GM12878 (cell line): ENCODE data around the gene DCTPP1. TPM values are rescaled to one million over a fixed set of nuclear protein-coding genes. Genes with fewer than 3 reads are reported as not detected.

Source experiments
- CBX5 ChIP-seq: sonication (generic); IDR thresholded peaks from 2 replicates; pipeline ENCODE4 v1.6.1; 2016; ENCODE audit warnings: low read depth, moderate library complexity, mild to moderate bottlenecking, inconsistent platforms
- FOXM1 ChIP-seq: IDR thresholded peaks from 2 replicates; pipeline ENCODE4 v1.6.1; 2012; ENCODE audit warnings: low read depth, mild to moderate bottlenecking, inconsistent platforms, low read length, moderate library complexity
- LARP7 ChIP-seq: fragments of 450-650 bp; IDR thresholded peaks from 2 replicates; pipeline ENCODE4 v1.6.1; 2017; ENCODE audit warnings: mild to moderate bottlenecking
- MEF2A ChIP-seq: IDR thresholded peaks from 2 replicates; pipeline ENCODE4 v1.6.1; 2011; ENCODE audit warnings: low read depth, mild to moderate bottlenecking, low read length, moderate library complexity; ENCODE audit not compliant: insufficient read depth
- NFXL1 ChIP-seq: fragments of 450-650 bp; IDR thresholded peaks from 2 replicates; pipeline ENCODE4 v1.6.1; 2017; ENCODE audit warnings: antibody characterized with exemption, mild to moderate bottlenecking, borderline replicate concordance
- POLR2AphosphoS2 ChIP-seq: IDR thresholded peaks from 2 replicates; pipeline ENCODE4 v1.6.1; 2011; ENCODE audit warnings: low read depth, mild to moderate bottlenecking, low read length, improper control_type of control experiment, moderate library complexity
- POLR2AphosphoS5 ChIP-seq: IDR thresholded peaks from 2 replicates; pipeline ENCODE4 v1.6.1; 2011; ENCODE audit warnings: mild to moderate bottlenecking, low read length, inconsistent platforms
- RELA ChIP-seq: fragments of 450-650 bp; IDR thresholded peaks from 2 replicates; pipeline ENCODE4 v1.8.0; 2014; ENCODE audit warnings: borderline replicate concordance; ENCODE audit not compliant: partially characterized antibody
- SUPT20H ChIP-seq: IDR thresholded peaks from 2 replicates; pipeline ENCODE4 v1.6.1; 2011; ENCODE audit warnings: low read depth, mild to moderate bottlenecking, low read length, moderate library complexity, borderline replicate concordance; ENCODE audit not compliant: control insufficient read depth
- polyA plus RNA-seq, 11 experiments: library from polyadenylated mRNA; depleted of rRNA in 4 of 11; unstranded in 6 of 11; stranded (reverse) in 5 of 11; fragments of >200 nt; fragmentation: Nextera tagmentation in 4 of 11; fragmentation: Illumina TruSeq in 1 of 11; extraction: Ambion mirVana in 4 of 11; extraction: Trizol in 1 of 11; gene quantifications; 1 replicate in 1 of 11; 2 replicates in 10 of 11; pipeline versions ENCODE4 v1.2.1 to v1.2.3, GENCODE V29; 2011 to 2016; ENCODE audit warnings: inconsistent platforms in 2 of 11, missing spikeins in 2 of 11, low read depth in 1 of 11
- total RNA-seq, 4 experiments: library from RNA; depleted of rRNA in 3 of 4; stranded (reverse); fragments of >200 nt in 3 of 4; fragmentation: Illumina TruSeq in 1 of 4; extraction: Trizol in 1 of 4; gene quantifications; 2 replicates each; pipeline versions ENCODE4 v1.2.1 to v1.2.3, GENCODE V29; 2013 to 2021
- TF ChIP-seq, protein P1 (sequence below): fragments of 450-650 bp; IDR thresholded peaks from 2 replicates; pipeline ENCODE4 v1.6.1; 2017; ENCODE audit warnings: mild to moderate bottlenecking, moderate library complexity
- TF ChIP-seq, protein P2 (sequence below): fragments of 450-650 bp; IDR thresholded peaks from 2 replicates; pipeline ENCODE4 v1.6.1; 2017; ENCODE audit warnings: mild to moderate bottlenecking
- TF ChIP-seq, protein P3 (sequence below): fragments of 450-650 bp; IDR thresholded peaks from 2 replicates; pipeline ENCODE4 v1.6.1; 2017; ENCODE audit warnings: mild to moderate bottlenecking, low read depth, inconsistent platforms; ENCODE audit not compliant: poor library complexity, severe bottlenecking
- TF ChIP-seq, protein P4 (sequence below): IDR thresholded peaks from 2 replicates; pipeline ENCODE4 v1.6.1; 2011; ENCODE audit warnings: mild to moderate bottlenecking, low read depth, low read length, moderate library complexity; ENCODE audit not compliant: insufficient replicate concordance
- TF ChIP-seq, protein P5 (sequence below): IDR thresholded peaks from 2 replicates; pipeline ENCODE4 v1.6.1; 2012; ENCODE audit warnings: mild to moderate bottlenecking, low read depth, low read length

The DCTPP1 gene
- total and polyA plus RNA-seq, 10 of the 15 experiments (the other 5 are each of a cell fraction or from before 2014, with no cell fraction given) = 72.1 to 266 (median 157) TPM

DNA sequence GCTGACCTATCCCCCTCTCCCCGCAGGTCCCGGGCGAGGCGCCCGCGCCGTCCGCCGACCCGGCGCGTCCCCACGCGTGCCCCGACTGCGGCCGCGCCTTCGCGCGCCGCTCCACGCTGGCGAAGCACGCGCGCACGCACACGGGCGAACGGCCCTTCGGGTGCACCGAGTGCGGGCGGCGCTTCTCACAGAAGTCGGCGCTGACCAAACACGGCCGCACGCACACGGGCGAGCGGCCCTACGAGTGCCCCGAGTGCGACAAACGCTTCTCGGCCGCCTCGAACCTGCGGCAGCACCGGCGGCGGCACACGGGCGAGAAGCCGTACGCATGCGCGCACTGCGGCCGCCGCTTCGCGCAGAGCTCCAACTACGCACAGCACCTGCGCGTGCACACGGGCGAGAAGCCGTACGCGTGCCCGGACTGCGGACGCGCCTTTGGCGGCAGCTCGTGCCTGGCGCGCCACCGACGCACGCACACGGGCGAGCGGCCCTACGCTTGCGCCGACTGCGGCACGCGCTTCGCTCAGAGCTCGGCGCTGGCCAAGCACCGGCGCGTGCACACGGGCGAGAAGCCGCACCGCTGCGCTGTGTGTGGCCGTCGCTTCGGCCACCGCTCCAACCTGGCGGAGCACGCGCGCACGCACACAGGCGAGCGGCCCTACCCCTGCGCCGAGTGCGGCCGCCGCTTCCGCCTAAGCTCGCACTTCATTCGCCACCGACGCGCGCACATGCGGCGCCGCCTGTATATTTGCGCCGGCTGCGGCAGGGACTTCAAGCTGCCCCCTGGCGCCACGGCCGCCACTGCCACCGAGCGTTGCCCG lies 12.1 kb downstream of the DCTPP1 start (continued):
- TF ChIP-seq POLR2AphosphoS2 (peak; percentile 72; the same call in 1 of the 2 replicates), RELA (peak; percentile 51), FOXM1 (no peak), SUPT20H (no peak), LARP7 (peak; percentile 92), CBX5 (no peak), POLR2AphosphoS5 (no peak; the same call in 1 of the 2 replicates), MEF2A (no peak), NFXL1 (no peak)
- TF ChIP-seq, protein P1, sequence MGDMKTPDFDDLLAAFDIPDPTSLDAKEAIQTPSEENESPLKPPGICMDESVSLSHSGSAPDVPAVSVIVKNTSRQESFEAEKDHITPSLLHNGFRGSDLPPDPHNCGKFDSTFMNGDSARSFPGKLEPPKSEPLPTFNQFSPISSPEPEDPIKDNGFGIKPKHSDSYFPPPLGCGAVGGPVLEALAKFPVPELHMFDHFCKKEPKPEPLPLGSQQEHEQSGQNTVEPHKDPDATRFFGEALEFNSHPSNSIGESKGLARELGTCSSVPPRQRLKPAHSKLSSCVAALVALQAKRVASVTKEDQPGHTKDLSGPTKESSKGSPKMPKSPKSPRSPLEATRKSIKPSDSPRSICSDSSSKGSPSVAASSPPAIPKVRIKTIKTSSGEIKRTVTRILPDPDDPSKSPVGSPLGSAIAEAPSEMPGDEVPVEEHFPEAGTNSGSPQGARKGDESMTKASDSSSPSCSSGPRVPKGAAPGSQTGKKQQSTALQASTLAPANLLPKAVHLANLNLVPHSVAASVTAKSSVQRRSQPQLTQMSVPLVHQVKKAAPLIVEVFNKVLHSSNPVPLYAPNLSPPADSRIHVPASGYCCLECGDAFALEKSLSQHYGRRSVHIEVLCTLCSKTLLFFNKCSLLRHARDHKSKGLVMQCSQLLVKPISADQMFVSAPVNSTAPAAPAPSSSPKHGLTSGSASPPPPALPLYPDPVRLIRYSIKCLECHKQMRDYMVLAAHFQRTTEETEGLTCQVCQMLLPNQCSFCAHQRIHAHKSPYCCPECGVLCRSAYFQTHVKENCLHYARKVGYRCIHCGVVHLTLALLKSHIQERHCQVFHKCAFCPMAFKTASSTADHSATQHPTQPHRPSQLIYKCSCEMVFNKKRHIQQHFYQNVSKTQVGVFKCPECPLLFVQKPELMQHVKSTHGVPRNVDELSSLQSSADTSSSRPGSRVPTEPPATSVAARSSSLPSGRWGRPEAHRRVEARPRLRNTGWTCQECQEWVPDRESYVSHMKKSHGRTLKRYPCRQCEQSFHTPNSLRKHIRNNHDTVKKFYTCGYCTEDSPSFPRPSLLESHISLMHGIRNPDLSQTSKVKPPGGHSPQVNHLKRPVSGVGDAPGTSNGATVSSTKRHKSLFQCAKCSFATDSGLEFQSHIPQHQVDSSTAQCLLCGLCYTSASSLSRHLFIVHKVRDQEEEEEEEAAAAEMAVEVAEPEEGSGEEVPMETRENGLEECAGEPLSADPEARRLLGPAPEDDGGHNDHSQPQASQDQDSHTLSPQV = 0 out of 2 replicates have a peak, but pooled peaks have one; percentile 56
- TF ChIP-seq, protein P2, sequence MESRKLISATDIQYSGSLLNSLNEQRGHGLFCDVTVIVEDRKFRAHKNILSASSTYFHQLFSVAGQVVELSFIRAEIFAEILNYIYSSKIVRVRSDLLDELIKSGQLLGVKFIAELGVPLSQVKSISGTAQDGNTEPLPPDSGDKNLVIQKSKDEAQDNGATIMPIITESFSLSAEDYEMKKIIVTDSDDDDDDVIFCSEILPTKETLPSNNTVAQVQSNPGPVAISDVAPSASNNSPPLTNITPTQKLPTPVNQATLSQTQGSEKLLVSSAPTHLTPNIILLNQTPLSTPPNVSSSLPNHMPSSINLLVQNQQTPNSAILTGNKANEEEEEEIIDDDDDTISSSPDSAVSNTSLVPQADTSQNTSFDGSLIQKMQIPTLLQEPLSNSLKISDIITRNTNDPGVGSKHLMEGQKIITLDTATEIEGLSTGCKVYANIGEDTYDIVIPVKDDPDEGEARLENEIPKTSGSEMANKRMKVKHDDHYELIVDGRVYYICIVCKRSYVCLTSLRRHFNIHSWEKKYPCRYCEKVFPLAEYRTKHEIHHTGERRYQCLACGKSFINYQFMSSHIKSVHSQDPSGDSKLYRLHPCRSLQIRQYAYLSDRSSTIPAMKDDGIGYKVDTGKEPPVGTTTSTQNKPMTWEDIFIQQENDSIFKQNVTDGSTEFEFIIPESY = no peak
- TF ChIP-seq, protein P3, sequence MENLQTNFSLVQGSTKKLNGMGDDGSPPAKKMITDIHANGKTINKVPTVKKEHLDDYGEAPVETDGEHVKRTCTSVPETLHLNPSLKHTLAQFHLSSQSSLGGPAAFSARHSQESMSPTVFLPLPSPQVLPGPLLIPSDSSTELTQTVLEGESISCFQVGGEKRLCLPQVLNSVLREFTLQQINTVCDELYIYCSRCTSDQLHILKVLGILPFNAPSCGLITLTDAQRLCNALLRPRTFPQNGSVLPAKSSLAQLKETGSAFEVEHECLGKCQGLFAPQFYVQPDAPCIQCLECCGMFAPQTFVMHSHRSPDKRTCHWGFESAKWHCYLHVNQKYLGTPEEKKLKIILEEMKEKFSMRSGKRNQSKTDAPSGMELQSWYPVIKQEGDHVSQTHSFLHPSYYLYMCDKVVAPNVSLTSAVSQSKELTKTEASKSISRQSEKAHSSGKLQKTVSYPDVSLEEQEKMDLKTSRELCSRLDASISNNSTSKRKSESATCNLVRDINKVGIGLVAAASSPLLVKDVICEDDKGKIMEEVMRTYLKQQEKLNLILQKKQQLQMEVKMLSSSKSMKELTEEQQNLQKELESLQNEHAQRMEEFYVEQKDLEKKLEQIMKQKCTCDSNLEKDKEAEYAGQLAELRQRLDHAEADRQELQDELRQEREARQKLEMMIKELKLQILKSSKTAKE = no peak
- TF ChIP-seq, protein P4, sequence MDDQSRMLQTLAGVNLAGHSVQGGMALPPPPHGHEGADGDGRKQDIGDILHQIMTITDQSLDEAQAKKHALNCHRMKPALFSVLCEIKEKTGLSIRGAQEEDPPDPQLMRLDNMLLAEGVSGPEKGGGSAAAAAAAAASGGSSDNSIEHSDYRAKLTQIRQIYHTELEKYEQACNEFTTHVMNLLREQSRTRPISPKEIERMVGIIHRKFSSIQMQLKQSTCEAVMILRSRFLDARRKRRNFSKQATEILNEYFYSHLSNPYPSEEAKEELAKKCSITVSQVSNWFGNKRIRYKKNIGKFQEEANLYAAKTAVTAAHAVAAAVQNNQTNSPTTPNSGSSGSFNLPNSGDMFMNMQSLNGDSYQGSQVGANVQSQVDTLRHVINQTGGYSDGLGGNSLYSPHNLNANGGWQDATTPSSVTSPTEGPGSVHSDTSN = no peak
- TF ChIP-seq, protein P5, sequence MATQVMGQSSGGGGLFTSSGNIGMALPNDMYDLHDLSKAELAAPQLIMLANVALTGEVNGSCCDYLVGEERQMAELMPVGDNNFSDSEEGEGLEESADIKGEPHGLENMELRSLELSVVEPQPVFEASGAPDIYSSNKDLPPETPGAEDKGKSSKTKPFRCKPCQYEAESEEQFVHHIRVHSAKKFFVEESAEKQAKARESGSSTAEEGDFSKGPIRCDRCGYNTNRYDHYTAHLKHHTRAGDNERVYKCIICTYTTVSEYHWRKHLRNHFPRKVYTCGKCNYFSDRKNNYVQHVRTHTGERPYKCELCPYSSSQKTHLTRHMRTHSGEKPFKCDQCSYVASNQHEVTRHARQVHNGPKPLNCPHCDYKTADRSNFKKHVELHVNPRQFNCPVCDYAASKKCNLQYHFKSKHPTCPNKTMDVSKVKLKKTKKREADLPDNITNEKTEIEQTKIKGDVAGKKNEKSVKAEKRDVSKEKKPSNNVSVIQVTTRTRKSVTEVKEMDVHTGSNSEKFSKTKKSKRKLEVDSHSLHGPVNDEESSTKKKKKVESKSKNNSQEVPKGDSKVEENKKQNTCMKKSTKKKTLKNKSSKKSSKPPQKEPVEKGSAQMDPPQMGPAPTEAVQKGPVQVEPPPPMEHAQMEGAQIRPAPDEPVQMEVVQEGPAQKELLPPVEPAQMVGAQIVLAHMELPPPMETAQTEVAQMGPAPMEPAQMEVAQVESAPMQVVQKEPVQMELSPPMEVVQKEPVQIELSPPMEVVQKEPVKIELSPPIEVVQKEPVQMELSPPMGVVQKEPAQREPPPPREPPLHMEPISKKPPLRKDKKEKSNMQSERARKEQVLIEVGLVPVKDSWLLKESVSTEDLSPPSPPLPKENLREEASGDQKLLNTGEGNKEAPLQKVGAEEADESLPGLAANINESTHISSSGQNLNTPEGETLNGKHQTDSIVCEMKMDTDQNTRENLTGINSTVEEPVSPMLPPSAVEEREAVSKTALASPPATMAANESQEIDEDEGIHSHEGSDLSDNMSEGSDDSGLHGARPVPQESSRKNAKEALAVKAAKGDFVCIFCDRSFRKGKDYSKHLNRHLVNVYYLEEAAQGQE = no peak
